Fibroblast of skin of abdomen (primary cell): ENCODE measurements around the gene CLEC16A.
"Not testable (repeated sequence)": the region's sequence is repeated elsewhere in the genome, so short reads cannot be mapped to it uniquely, and the experiment has no call there.

ENCODE experiments used
- DNase-seq: peaks from one replicate; pipeline ENCODE4 v3.0.0-alpha.2; 2013

The CLEC16A gene

DNA sequence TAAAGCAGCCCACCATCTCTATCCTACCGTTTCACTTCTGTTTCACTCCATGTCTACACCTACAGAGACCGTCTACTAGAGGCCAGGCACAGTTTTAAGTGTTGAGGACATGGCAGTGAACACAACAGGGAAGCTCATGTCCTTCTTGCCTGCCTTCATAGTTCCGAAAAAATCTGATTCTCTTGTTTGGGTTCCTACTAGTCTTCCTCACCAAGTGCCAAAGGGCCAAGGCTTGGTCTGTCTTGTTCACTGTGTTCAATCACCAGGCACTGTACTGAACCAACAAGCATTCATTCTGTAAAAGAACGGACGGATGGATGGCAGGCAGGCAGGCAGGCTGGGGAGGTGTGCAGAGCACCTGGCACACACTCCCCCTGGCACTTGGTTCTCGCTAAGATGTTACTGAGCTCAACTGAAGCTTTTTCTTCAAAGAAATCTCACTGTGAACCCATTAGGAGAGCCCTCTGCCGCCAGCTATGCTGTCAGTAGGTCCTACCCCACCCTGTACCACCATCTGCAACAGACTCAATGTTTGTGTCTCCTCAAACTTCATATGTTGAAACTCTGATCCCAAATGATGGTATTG lies 4.6 kb upstream of the CLEC16A start:
- no peak for DNase-seq

DNA sequence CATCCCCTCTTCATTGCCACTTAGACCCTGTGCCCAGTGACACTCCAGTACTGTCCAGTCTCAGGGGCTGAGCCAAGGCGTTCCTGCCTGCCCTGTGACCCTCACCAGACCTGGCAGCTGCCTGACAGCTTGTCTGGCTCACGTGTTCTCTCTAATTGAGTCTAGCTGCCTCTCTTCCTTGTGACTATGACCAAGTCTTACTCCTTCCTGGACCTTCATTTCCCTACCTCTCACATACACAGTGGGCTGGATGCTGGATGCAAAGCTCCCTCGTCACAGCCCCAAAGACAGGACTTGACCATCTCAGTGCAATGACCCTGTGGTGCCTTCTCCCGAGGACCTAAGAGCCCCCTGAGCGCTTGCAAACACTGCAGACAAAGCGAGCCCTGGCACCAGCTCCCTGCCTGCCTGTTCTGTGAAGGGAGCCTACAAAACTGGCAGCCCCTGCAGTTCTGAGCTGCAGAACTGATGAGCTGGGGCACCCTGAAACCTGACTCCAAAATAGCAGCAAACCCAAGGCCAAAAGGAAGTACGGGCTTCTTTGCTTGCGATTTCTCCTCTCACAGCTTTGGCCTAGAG lies 3.8 kb upstream of the CLEC16A start:
- DNase-seq = no peak

DNA sequence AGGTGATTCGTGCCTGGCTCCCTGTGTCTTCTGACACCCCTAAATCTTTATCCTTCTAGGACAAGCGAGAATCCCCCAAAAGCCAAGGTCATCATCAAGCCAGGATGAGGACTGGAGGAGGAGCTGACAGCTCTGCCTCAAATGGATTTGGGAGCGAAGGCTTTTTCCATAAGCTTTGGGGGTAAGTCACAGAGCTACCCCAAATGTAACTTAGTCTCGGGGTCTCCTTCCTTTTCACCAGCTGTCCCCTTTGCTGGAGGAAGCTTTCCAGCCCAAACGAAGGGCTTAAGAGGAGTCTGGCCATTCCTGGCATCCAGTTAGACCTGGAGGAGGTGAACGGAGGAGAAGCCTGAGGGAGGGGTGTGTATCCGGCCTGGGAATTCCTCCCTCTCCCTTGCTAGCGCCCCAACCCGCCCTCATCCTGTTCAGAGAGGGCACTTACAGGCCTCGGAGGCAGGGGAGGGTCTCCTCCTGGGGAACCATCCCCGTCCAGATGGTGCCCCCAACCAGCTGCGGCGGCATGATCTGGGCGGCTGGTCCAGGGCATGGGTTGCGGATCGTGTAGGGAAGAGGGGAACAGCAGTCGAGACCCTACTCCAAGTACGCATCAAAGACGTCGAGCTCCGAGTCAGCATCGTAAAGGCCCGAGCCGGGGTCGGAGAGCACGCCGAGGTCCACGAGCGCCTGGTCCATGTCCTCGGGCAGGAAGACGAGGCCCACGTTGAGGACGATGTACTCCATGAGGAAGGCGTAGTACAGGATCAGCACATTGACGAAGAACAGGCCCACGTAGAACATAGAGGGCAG lies 3.0 kb upstream of the CLEC16A start:
- no peak for DNase-seq

DNA sequence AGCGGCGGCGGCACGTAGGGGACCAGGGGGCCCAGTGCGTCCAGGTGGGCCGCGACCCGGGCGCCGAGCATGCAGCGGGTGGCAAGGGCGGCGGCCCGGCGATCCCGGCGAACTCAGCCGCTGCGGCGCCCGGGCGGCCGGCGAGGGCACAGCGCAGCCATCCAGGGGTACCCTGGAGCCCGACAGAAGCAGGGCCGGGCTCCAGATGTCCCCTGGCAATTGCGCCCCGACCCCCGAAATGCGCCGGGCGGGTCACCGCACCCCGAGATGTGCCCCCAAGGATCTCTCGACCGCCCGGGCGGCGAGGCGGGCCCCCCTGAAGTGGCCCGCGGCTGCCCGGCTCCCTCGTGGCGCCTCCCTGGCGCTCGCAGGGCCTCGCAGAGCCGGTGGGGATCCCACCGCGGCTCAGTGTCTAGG lies 2.4 kb upstream of the CLEC16A start:
- DNase-seq = not testable (repeated sequence)

DNA sequence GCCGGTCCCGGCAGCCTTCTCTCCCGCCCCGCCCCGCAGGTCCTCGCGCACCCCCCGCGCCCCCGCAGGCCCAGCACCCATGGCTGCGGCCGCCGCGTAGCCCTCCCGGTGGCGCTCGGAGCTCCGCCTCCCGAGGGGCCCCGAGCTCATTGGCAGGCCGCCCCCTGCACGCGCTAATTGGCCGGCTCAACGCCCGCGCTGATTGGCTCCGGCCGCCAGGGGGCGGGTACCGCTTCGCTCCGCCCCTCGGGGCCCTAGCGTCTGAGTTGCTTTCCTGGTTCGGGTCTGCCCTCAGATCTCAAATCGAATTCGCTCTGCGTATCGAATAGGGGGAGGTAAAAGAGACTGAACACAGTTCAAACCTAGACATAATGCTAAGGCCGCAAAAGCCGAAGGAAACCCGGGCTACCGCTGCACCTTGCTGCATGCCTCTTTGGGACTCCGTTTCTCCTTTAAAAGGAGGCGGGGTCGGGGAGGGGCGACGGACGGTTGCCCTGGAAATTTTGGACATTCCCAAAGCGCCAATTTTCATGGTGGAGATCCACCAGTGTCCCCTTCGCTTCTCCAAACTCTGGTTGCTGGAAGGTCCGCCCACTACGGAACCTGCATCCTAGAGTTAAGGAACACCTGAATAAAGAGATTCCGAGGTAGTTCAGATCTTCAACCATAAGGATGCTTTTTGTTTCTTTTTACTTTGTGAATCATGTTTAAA lies 1.9 kb upstream of the CLEC16A start, which contains the start of gene DEXI:
Gene DEXI, minus strand, starts transcription at position 117 of the 712 bp plus-strand sequence. CDS start 463 bp downstream, outside the sequence.
- DNase-seq = peak; percentile 91

DNA sequence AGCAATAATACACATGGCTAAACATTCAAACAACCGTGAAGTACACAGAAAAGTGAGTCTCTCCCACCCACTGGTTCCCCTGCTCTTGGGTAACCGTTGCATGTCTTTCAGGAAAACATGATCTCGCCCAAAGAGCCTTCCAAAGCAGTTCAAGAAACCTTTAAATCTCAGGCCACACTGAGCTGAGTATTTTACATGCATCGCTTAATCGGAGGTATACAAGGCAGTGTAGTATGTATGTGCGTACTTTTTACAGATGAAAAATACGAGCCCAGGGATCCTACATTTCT lies 1.4 kb upstream of the CLEC16A start:
- no peak for DNase-seq

DNA sequence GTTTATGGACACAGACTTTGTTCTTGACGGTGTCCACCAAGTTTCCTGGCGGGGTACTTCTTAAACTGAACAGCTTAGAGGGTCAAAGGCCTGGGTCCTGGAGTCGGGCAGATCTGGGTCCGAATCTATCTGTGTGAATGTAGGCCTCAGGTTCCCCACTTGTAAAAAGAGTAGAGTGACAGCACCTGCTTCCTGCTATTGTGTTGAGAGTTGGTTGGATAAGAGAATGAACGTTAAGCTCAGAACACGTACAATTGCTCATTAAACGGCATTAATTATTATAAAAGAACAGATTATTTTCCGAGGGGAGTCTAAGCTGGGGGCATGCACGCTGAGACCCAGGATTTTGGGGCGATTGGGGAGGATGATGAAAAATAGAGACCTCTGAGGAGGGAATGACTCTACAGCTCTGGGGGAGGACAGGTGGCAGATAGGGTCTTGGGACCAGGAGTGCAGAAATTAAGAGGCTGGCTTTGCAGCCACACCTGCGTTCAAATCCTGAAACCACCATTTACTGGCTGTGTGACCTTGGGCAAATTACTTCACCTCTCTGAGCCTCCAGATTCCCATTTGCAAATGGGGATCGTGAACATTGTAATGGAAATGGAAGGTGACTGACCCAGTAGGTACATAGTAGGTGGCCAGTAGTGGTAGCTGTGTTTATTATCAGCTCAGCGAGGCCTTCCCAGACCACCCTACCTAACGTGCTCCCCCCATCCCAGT lies 862 bp downstream of the CLEC16A start:
- DNase-seq = no peak

DNA sequence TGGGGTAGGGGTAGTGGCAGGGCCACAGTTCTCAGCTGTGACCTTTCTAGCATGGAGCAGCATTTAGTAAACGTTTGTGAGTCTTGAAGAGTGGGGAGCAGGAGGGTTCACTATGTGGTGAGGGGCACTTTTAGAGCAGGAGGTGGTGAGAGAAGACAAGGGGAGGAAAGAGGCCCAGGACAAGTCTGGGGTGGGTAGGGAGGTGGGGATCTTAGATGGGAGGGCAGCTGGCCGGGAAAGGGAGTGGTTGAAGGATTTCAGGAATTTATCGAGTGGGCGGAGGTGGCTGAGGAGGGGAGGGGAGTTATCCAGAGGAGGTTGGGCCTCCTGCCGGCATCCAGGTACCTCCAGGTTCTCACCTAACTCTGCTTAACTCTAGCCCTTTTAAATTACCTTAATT lies 1.9 kb downstream of the CLEC16A start:
- no peak for DNase-seq

DNA sequence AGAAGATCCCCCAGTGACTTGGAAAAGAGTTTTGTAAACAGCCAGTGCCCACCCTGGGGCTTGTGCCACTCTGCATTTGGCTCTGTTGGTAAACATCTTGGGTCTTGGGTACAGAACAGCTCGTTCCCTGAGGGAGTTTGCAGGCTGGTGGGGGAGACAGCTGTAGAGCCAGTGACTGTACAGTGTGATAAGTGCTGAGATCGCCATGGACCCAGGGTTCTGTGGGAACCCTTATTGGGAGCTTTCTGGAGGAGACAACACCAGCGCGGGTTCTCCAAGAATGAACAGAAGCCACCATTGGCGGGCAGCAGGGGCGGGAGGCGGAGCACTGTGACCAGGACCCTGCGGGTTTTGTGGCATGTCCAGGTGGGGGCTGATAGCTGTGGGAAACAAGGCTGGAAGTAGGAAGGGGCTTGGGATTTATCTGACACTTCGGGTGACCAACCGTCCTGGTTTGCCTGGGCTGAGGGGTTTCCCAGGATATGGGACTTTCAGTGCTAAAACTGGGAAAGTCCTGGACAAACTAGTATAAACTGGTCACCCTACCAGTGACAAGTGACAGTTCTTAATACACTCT lies 2.9 kb downstream of the CLEC16A start:
- no peak for DNase-seq

DNA sequence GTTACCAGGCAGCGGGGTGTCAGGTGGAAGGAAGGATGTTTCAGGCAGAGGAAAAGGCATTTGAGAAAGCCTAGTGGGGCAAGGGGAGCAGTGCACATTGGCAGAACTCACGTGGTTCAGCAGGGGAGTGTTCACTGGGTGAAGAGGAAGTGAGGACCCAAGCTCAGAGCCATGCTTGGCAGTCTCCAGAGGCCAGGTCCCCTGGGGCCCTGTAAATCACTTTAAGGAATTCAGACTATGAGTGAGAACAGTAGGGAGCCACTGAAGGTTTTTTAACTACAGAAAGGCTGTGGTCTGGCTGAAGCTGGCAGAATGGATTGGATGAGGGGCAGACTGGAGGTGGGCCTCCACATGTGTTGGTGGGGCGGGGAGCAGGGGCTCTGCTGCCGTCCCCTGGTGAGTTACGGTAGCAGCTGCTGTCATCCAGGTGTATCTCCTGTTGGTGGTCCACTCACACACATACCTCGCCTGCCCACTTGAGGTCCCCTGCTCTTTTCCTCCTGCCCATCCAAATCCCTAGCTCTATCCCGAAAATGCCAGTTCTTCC lies 5.1 kb downstream of the CLEC16A start:
- peak; percentile 66 for DNase-seq

DNA sequence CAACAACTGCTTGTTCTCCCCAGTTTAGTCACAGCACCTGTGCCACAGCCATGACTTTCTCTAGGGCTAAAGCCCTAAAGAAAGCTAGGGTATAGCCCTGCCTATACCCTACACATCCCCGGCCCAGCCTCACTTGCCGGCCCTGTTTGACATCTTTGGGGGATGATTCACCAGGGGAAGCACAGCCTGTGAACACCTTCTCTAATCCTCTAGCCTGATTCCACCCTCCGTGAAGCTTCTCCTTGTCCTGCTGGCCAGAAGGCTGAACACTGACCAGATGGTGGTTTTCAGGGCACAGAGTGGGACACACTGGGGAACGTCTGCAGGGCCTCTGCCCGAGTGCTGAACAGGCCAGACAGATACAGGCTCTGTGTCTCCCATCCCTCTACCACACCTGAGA lies 6.0 kb downstream of the CLEC16A start:
- DNase-seq = no peak

DNA sequence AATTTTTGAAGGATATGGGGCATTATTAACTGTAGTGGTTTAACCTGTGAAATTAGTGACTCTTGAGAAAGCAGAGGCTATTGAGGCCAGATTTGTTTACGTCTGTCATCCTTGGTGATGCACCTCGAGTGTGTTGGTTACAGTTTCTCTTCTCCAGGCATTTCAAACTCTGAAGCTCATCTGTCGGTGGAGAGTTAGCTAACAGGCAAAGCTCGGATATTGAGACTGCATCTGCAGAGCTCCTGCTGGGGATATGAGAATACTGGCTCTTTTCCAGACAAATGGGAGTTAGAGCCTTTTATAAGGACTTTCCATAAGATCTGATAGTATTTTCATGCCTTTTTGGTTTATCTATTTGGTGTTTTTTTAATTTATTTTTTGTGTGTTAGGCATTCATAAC lies 6.7 kb downstream of the CLEC16A start:
- DNase-seq = no peak

DNA sequence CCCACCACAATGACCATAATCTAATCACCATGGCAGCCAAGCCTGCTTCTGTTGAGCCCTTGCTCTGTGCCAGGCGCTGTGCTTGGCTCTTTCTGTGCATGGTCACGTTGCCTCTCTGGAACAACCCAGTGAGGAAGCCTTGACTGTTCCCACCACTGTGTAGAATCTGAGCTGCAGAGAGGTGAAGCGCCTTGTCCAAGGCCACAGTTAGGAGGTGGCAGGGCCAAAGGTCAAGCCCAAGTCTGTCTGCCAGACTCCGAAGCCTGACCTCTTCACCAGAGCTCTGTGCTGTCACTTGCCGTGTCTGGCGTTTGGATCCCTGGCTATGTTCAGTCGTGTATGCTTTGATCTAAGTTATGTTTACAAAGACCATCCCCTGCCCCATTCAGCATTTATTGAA lies 10.5 kb downstream of the CLEC16A start:
- no peak for DNase-seq

DNA sequence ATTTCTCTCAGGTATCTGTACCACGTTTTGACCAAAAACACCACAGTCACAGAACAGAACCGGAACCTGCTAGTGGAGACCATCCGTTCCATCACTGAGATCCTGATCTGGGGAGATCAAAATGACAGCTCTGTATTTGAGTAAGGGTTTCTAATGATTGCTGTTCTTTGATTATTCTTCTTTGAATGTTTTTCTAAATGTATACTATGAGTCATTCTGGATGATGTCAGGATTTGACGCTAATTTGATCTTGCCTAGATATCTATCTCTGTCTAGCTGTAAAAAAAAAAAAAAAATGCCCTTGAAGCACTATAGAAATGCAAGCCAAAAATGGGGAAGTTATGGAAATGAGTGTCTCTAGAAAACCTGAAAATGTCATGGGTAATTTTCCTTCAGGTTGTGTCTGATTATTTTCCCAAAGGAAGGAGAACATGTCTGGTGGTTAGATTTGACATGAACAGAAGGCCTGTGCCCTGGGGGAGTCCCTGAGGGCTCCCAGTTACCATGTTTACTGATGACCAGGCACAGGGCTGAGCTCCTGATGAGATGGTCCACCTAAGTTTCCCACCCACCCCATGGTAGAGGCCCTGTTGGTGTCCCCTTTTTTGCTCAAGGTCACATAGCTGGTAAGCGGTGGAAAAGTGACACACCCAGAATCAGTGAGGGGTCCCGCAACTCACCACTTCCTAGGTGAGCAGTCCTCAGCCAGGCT lies 13.6 kb downstream of the CLEC16A start:
- DNase-seq = no peak

DNA sequence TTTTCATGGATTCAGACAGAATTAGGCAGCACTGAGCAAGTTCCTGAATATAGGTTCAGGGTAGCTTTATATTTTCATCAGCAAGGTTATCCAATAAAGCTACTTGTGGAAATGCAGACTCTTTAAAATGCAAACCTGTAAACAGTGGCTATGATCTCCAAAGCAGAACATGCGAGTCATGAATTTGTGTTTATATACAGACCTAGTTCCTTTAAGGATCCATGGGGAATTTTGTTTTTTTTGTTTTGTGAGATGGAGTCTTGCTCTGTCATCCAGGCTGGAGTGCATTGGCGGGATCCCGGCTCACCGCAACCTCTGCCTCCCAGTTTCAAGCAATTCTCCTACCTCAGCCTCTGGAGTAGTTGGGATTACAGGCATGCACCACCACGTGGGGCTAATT lies 14.8 kb downstream of the CLEC16A start:
- DNase-seq = no peak

DNA sequence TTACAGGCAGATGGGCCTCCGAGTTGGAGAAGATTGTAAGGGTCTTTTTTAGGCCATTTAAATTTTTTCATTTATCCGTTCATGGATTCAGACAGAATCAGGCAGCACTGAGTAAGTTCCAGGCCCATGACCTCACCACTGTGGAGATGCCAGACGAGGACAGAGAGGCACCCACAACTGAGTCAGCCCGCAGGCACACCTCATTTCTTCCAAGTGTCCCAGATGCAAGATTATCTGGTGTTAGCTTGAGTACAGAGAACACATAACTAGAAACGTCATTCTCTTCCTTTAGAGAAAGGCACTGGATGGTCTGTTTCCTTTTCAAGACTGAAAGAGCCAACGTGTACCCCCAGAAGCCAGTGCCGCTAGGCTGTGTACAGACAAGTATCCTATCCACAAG lies 16.9 kb downstream of the CLEC16A start:
- DNase-seq = peak; percentile 81

DNA sequence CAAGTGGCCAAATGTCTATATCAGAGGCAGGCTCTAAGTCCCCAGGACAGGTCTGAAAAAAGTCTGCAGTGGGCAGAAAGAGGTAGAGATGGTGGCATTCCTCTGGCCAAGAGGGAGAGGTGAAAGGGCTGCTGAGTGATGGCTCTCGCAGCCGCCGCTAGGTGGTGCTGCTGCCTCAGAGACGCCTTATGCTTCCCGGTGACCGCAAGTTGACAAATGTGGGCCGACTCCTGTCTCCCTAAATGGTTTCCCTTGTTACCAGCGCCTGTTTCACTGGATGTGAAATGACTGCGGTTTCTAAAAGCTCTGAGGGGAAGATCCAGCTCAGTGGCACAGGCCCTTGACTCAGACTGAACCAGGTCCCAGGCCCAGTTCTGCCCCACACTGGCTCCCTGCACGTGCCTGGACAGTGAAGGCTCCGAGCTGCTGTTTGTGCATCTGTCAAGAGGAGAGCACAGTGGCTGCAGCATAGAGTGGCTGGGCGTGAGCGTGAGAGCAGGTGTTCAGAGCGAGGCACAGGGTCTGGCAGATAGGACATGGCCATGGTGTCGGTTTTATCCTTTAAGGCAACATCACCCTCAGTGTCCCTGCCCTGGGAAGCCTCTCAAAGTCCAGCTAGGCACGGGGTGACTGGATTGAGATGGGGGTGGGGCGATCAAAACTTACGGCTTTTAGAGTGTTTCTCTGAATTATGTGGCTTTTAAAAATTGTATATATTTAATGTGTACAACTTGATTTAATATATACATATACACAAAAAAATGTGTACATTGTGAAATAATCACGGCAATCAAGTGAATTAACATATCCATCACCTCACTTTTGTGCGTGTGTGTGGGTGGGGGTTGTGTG lies 19.9 kb downstream of the CLEC16A start:
- DNase-seq = peak; percentile 81

DNA sequence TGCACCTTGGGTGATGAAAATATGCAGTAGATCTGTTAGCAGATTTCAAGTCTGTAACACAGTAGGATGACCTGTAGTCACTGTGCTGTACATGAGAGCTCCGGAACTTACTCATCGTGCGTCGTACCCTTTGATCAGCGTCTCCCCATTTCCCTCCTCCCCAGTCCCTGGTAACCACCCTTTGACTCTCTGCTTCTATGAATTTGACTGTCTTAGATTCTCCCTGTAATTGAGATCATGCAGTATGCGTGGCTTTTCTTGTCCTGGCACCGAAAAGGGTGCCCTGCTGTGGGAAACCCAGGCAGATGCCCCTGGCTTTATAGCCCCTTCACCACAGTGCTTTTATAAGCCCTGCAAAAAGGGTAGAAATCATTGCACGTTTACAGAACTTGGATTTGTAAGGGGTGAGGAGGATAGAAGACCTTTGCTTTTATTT lies 20.5 kb downstream of the CLEC16A start:
- no peak for DNase-seq

DNA sequence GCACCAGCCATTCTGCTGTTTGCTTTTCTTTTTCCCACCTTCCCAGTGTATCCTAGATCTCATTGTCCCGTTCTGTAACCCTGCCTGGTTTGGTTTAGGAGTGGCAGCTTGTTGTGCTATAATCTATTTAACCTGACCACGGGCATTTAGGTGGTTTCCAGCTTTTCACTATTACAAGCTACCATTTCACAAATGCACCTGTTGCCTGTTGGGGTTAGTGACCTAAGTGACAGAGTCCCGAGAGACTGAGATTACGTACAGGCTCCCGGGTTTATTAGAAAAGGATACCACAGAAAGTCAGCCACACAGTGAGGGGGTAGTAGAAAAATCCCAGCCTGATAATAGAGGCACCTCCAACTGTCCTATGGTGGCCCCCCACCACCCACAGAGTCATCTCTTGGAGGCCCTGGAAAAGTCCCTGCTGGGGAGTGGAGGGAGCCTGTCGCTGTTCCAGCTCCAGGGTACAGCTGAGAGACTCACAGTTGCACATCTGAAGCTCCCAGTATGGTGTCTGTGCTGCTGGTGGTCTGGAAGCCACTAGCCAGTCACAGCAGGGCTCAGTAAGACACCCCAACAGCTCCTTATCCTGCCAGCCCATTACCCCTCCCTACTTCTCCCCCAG lies 21.2 kb downstream of the CLEC16A start:
- DNase-seq = no peak

DNA sequence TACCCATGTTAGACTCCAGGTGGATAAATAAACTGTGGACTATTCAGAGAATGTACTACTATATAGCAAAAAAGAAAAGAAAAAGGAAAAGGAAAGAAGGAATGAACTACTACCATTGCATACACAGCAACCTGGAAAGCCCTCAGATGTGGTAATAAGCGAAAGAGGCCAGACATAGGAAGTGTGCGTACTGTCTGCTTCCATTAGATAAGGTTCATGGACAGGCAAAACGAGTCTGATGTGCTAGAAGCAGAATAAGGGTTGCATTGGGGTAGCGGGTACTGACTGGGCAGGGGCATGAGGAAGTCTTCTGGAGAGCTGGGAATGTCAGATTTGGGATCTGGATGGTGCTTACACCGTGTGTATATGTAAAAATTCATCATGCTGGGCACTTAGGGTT lies 21.8 kb downstream of the CLEC16A start:
- no peak for DNase-seq
